KMS-11 (cell line): ENCODE results near the gene IRF2BP1.

Experiments used
- H2AFZ ChIP-seq: fragments of 200-600 bp; sonication (generic); 2 replicates; pipeline ENCODE4 v1.6.1; 2016; ENCODE audit warnings: antibody characterized with exemption, mixed run types, low read depth
- H3K27ac ChIP-seq: fragments of 200-600 bp; sonication (generic); 2 replicates; pipeline ENCODE4 v1.6.1; 2016; ENCODE audit warnings: mild to moderate bottlenecking, mixed run types
- H3K27me3 ChIP-seq: fragments of 200-600 bp; sonication (generic); 2 replicates; pipeline ENCODE4 v1.6.1; 2017; ENCODE audit warnings: mild to moderate bottlenecking, low read depth, mixed run types, moderate library complexity; ENCODE audit not compliant: insufficient read depth
- H3K36me3 ChIP-seq: fragments of 200-600 bp; sonication (generic); 2 replicates; pipeline ENCODE4 v1.6.1; 2017; ENCODE audit warnings: mild to moderate bottlenecking, mixed run types; ENCODE audit not compliant: insufficient read depth
- H3K4me1 ChIP-seq: fragments of 200-600 bp; sonication (generic); 2 replicates; pipeline ENCODE4 v1.6.1; 2016; ENCODE audit warnings: mild to moderate bottlenecking, low read depth, mixed run types; ENCODE audit not compliant: poor library complexity, severe bottlenecking
- H3K4me2 ChIP-seq: fragments of 200-600 bp; sonication (generic); 2 replicates; pipeline ENCODE4 v1.7.0; 2016; ENCODE audit warnings: mild to moderate bottlenecking, mixed run types
- H3K4me3 ChIP-seq: fragments of 200-600 bp; sonication (generic); IDR thresholded peaks from 2 replicates; pipeline ENCODE4 v1.6.1; 2017; ENCODE audit warnings: low read depth, low read length, mixed read lengths; ENCODE audit not compliant: insufficient read depth
- H3K79me2 ChIP-seq: fragments of 200-600 bp; sonication (generic); 2 replicates; pipeline ENCODE4 v1.6.1; 2016; ENCODE audit warnings: low read depth, mixed run types; ENCODE audit not compliant: insufficient read depth
- H3K9ac ChIP-seq: fragments of 200-600 bp; sonication (generic); 2 replicates; pipeline ENCODE4 v1.6.1; 2016; ENCODE audit warnings: mild to moderate bottlenecking, mixed run types
- H4K20me1 ChIP-seq: fragments of 200-600 bp; sonication (generic); 2 replicates; pipeline ENCODE4 v1.6.1; 2016; ENCODE audit warnings: mild to moderate bottlenecking, mixed run types; ENCODE audit not compliant: insufficient read depth
- CTCF ChIP-seq: fragments of 200-600 bp; sonication (generic); conservative IDR thresholded peaks from 2 replicates; pipeline ENCODE4 v1.6.1; 2017; ENCODE audit warnings: low read depth, mild to moderate bottlenecking, antibody characterized with exemption, low read length, moderate library complexity, mixed read lengths

The IRF2BP1 gene

GRCh38 chr19:45917421-45918091 lies 31.6 kb upstream of the IRF2BP1 start:
- H4K20me1 ChIP-seq, result no peaks in the 10 kb centered on the region
- no peak overlapping the region for H3K4me2 ChIP-seq
- H3K79me2 ChIP-seq, result no peaks in the 10 kb centered on the region
- H3K36me3 ChIP-seq, result no peaks in the 10 kb centered on the region
- TF ChIP-seq CTCF, result no peak
- no peak overlapping the region for H2AFZ ChIP-seq
- H3K4me3 ChIP-seq, result no peak overlapping the region
- H3K9ac ChIP-seq, result no peak overlapping the region
- no peaks in the 10 kb centered on the region for H3K4me1 ChIP-seq
- H3K27ac ChIP-seq, result no peak overlapping the region
- H3K27me3 ChIP-seq, result peaks cover 95% of the 10 kb centered on the region

- H3K27me3 ChIP-seq, result peaks cover 86% of the 10 kb centered on the region
- no peak within 1 kb of the TSS for H3K4me3 ChIP-seq
- no peak within 1 kb of the TSS for H3K4me2 ChIP-seq
- H3K79me2 ChIP-seq, result no peaks in the 10 kb centered on the region
- no peak within 1 kb of the TSS for H2AFZ ChIP-seq
- no peak within 1 kb of the TSS for H3K27ac ChIP-seq
- H3K36me3 ChIP-seq, result no peaks in the 10 kb centered on the region
- no peak for TF ChIP-seq CTCF
- H4K20me1 ChIP-seq, result no peaks in the 10 kb centered on the region
- no peaks in the 10 kb centered on the region for H3K4me1 ChIP-seq
- no peak within 1 kb of the TSS for H3K9ac ChIP-seq
Measured at GRCh38 chr19:45913874-45914830, 28.2 kb upstream of the IRF2BP1 start, which contains the start of gene NANOS2. TSS of gene NANOS2 (minus strand) at chr19:45914778. CDS start at chr19:45914693, 85 bp downstream.

- peaks cover 58% of the 10 kb centered on the region; the same call in 1 of the 2 replicates for H3K27me3 ChIP-seq
- H4K20me1 ChIP-seq, result no peaks in the 10 kb centered on the region
- no peak overlapping the region for H3K4me3 ChIP-seq
- no peak overlapping the region for H3K4me2 ChIP-seq
- H3K27ac ChIP-seq, result no peak overlapping the region
- H3K79me2 ChIP-seq, result no peaks in the 10 kb centered on the region
- no peak overlapping the region for H3K9ac ChIP-seq
- no peaks in the 10 kb centered on the region for H3K4me1 ChIP-seq
- TF ChIP-seq CTCF, result no peak
- no peak overlapping the region for H2AFZ ChIP-seq
- no peaks in the 10 kb centered on the region for H3K36me3 ChIP-seq
Measured at GRCh38 chr19:45911291-45911690, 25.4 kb upstream of the IRF2BP1 start.

GRCh38 chr19:45908956-45909355 lies 23.0 kb upstream of the IRF2BP1 start:
- no peak overlapping the region for H2AFZ ChIP-seq
- H3K4me2 ChIP-seq, result no peak overlapping the region
- no peaks in the 10 kb centered on the region for H4K20me1 ChIP-seq
- peaks cover 38% of the 10 kb centered on the region; the same call in 1 of the 2 replicates for H3K27me3 ChIP-seq
- H3K4me1 ChIP-seq, result no peaks in the 10 kb centered on the region
- no peaks in the 10 kb centered on the region for H3K36me3 ChIP-seq
- no peak overlapping the region for H3K9ac ChIP-seq
- no peak overlapping the region for H3K4me3 ChIP-seq
- no peaks in the 10 kb centered on the region for H3K79me2 ChIP-seq
- no peak overlapping the region for H3K27ac ChIP-seq
- TF ChIP-seq CTCF, result no peak
